ENCODE data around the gene CARD10.
A peak's percentile ranks its signal among the peaks of the same experiment; 100 is the strongest.

CARD10 gene

GRCh38 chr22:37525073-37525745 lies 6.0 kb upstream of the CARD10 start:
- DNase-seq: peak; percentile 13 to 36

DNA sequence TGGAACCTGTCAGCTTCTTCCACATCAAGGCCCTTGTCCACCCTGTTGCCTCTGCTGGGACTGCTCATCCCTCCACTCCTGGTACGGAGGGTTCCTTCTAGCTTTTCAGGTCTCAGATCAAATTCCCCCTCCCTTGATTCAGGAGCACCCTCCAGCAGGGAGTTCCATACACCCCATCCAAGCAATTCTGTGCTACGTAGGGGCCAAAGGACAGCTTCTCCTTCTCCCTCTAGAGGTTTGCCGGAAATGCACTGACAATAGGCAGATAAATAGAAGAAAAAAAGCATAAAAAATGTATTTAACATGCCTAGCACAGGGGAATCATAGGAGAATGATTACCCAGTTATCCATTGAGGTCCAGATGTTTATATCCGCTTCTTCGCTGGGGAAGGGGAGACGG lies 3.3 kb upstream of the CARD10 start:
- DNase-seq: no peak

- DNase-seq: no peak
Observed at GRCh38 chr22:37521236-37521739, 2.1 kb upstream of the CARD10 start.

DNA sequence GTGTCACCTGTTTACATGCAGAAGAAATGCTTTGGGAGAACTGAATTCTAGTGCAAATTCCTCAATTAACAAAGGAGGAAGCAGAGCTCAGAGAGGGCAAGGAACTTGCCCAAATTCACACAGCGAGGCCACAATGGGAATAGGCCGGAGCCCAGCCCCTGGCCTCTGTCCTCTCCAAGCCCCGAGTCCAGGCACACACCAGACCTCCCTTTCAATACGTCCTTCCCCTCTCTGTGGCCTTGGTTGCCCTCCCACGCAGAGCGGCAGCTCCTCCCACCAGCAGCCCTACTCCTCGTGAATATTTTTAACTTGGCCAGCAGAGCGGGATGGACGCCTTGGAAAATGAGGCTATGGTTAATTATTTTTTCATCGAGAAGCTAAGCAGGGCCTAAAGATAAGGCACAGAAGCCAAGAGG lies 1.6 kb upstream of the CARD10 start:
- no peak for DNase-seq

GRCh38 chr22:37518509-37519267 lies 527 bp downstream of the CARD10 start:
- DNase-seq: no peak

- no peak for DNase-seq
Observed at GRCh38 chr22:37517826-37518450, 1.3 kb downstream of the CARD10 start.

- DNase-seq: no peak
Observed at GRCh38 chr22:37516456-37516855, 2.8 kb downstream of the CARD10 start.

GRCh38 chr22:37515901-37516300 lies 3.3 kb downstream of the CARD10 start:
- no peak for DNase-seq

- DNase-seq: no peak
Observed at GRCh38 chr22:37514526-37515051, 4.6 kb downstream of the CARD10 start.

- DNase-seq: no peak
Observed at GRCh38 chr22:37511395-37512104, 7.7 kb downstream of the CARD10 start.

DNA sequence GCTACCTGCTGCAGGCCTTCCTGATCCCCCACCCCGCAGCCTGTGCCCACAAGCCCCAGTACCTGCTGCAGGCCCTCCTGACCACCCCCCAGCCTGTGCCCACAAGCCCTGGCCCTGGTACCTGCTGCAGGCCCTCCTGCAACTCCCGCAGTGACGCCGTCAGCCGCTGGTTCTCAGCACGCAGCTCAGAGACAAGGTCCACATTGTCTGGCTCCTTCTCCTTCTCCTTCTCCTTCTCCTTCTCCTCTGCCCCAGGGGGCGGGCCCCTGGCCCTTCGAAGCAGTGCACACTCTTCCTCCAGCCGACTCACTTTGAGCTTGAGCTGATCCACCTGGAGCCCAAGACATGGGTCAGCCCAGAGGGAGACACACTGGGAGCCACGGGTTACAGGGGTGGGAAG lies 9.1 kb downstream of the CARD10 start:
- no peak for DNase-seq

DNA sequence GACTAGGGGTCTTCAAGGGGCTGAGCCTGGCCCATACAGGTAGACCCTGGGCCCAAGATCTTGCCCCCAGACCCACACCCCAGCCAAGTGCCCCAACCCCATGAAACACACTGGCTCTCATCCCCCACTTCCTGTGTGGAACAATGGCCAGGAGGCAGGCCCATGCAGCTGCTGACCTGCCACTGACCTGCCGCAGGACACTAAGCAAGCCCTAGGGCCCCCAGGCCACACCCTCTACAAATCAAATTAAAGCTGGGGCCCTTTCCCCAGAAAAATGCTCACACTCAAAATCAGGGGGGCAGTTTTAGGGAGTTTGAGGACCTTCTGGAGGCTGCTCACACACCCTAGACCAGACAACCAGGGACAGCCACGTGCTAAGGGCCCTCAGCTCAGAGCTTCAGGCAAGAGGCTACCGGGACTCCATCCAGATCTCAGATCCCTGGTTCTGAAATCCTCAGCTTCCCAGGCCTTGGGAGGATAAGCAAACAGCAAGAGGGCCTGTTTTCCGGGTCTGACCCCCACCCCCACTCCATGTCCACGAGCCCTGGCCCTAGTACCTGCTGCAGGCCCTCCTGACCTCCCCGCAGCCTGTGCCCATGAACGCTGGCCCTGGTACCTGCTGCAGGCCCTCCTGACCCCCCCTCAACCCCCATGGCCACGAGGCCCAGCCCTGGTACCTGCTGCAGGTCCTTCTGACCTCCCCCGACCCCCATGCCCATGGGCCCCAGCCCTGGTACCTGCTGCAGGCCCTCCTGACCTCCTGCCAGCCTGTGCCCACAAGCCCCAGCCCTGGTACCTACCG lies 10.0 kb downstream of the CARD10 start:
- DNase-seq: no peak

GRCh38 chr22:37508431-37508992 lies 10.7 kb downstream of the CARD10 start:
- no peak for DNase-seq

- DNase-seq: no peak
Observed at GRCh38 chr22:37507731-37508130, 11.5 kb downstream of the CARD10 start.

DNA sequence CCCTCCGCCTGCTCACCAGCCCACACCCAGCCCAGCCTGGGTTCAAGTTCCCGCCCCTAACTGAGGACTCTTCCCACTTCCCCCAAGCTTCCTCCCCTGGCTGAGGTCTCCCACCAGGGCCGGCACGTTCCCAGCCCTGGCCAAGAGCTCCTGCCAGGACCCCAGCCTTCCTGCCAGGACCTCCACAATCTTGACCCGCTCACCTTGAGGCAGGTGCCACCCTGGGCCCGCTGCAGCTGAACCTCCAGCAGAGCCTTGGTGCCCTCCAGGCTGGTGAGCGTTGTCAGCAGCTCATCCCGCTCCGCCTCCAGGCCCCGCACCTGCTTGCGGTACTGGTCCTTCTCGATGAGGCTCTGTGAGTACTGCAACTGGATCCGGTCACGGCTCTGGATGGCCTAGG lies 13.2 kb downstream of the CARD10 start:
- DNase-seq: no peak

DNA sequence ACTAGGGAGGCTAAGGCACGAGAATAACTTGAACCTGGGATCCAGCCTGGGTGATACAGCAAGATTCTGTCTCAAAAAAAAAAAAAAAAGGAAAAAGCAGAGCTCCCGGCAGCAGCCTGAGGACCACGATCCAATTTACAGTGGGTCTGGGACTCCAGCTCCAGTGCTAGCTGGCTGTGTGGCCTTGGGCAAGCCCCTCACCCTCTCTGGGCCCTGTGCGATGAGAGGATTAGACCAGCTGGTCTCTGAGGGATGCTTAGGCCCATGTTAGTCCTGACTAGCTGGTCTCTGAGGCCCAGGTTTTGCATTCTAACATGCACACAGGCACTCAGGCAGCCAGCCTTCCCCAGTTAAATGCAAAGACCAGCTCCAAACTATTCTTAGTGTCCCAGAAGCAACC lies 13.7 kb downstream of the CARD10 start:
- no peak for DNase-seq

DNA sequence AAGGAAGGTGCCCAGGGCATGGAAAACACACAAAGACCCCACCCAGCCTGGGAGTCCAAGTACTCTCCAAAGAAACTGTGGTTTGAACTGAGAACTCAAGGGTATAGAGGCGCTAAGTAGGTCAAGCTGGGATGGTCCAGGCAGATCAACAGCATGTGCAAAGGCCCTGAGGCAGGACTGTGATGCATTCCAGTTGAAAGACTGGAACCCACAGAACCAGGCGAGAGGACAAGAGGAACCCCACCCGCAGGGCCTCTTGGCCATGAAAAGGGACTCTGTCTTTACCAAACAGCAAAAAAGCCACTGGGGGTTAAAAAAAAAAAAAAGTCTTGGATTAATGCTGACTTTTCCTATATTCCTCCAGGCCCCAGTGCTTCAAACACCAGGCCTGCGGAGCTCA lies 14.3 kb downstream of the CARD10 start:
- DNase-seq: no peak

- DNase-seq: no peak
Observed at GRCh38 chr22:37503850-37504249, 15.4 kb downstream of the CARD10 start.

DNA sequence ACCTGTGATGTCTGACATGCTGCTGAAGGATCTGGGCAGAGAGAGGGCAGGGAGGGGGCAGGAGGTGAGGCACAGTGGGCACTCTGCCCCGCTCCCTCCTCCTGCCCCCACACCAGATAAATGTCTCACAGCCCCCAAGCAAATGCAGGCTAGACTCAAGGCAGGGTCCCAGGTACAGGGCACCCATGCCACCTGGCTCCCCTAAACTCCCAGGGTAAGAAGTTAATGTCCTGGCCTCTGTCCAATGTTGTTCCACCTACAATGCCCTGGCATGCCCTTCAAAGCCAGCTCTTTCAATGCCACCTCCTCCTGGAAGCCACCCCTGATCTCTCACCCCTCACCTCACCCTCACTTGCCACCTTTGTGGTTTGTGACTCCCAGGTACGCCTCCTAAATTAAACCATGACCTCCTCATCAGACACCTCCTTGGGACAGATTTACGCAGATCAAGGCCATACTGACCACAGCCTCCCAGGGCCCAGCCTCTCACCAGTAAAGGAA lies 16.0 kb downstream of the CARD10 start:
- no peak for DNase-seq

GRCh38 chr22:37502342-37503182 lies 16.7 kb downstream of the CARD10 start:
- no peak for DNase-seq
